Stimulated activated CD4-positive, alpha-beta T cell treated with anti-CD3 and anti-CD28 coated beads, Interleukin-15, amount 100 ng/mL, for 48 hours (primary cell): ENCODE measurements around the gene AQR.
"Not testable (repeated sequence)": the region's sequence is repeated elsewhere in the genome, so short reads cannot be mapped to it uniquely, and the experiment has no call there.

ENCODE experiments used
- DNase-seq, 2 donors: peaks; one replicate each; pipeline ENCODE4 v3.0.0-alpha.2; 2020; ENCODE audit warnings: low read depth in 2 of 2

AQR gene

DNA sequence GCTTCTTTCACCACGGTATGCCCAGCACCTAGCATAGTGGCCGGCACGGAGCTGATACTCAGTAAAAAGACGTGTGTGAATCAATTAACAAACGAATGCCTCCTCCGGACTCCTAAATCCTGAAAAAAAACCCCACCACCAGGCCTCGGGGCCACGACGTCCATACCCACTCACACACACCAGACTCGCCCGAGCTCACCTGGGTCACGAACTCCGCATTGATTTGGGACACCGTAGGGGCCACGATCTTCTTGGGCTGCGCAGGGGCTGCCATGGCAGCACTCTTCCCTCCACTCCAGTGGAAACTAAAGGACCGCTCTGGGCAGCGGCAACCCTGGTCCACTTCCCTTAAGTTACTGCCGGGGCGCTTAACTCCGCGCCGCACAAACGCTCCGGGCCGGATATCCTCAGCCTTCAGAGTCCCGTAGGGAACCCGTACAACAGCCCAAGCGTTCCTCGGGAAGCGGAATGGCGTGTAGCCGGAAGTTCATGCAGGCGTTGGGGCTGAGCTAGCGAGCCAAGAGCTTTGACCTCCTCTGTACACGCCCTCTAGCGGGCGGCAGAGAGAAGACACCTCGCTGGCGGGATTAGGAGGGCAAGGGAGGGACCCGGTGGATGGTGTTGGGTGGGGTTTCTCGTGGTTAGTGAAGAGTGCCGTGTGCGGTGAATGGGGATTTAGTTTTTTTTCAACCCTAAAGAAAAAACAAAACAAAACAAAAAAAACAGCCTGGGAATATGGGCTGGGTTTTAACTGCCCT is at the start of gene AQR:
Gene AQR, minus strand, starts transcription at position 403 of the 758 bp plus-strand sequence. Its CDS starts 129 bp downstream, at position 274.
- peak; percentile 87 to 91 for DNase-seq

DNA sequence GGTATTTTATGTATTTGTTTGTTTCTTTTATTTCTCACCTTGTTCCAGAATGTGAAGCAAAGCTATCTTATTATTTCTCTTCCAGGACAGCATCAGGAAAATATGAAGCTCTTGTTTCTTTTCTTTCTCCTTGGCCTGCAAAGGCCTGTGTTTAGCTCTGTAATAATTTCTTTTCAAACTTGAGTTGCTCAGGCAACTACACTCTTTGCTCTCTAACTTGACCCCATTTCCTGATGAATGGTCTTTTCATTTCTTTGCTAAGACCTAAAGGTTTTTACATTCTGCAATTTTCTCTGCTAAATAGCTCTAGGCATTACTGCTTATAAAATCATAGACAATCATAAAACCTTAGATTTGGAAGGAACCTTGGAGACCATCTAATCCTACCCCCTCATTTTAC is 44.7 kb upstream of the AQR start:
- DNase-seq, result no peak

DNA sequence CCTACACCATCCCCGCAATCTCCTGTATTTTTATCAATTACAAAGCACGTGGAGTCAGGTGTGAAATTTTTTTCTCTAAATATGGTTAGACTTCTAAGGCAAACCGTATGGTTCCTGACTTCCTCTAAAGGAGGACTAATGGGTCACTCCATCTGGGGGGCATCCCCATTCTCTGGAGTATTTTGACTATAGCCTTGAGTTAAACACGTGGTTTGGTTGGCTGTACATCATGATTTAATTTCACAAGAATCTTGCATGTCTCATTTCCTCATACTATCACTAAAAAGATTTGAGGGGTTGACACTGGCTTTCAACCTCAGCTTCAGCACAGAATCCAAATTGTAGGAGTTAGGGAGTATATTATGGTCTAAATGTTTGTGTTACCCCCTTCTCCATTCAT is 43.8 kb upstream of the AQR start:
- DNase-seq, result no peak

DNA sequence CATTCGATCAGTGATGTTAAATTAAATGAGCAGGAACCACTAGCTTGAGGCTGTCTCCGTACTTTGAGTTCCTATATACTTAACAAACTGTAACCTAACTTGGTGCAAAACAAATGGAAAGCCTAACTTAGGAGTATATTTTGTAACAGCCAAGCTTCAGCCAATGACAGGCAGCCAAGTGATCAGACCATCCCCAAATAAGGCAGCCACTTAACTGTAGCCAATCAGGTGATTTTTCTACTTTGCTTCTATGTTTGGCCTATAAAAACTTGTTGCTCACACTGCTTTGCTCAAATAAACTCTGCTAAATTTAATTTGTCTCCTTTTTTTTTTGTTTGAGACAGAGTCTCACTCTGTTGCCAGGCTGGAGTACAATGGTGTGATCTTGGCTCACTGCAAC is 37.9 kb upstream of the AQR start:
- no peak for DNase-seq

DNA sequence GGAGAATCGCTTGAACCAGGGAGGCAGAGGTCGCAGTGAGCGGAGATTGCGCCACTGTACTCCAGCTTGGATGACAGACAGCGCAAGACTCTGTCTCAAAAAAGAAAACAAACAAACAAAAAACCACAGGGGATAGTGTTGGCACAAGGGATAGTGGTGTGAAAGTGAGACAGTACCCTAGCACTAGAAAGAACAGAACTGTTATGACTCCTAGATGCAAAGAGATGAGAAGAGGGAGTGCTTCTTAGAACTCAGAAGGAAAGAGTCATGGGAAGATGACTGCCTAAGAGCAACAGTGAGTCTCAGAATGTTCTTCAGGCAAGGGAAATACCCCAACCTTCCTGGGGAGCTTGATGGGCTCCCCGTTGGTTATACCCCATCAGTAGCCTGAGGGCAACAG is 36.4 kb upstream of the AQR start:
- no peak for DNase-seq

DNA sequence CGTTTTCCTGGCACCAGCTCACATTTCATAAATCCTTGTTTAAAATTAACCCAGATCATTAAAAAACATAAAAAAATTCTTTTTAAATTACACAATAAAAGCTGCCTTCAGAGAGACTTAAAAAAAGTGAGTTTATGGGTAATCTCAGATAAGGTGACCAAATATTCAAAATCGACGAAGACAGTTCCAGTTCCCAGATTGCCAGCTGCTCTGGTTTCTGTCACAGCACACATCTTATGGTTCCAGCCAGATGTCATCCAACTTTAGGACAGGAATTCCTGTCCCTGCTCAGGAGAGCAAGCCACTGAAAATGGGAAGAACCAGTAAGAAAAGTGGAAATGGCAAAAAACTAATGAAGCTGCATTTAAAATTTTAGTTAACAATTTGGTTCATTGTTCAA is 34.4 kb upstream of the AQR start:
- DNase-seq, result no peak

DNA sequence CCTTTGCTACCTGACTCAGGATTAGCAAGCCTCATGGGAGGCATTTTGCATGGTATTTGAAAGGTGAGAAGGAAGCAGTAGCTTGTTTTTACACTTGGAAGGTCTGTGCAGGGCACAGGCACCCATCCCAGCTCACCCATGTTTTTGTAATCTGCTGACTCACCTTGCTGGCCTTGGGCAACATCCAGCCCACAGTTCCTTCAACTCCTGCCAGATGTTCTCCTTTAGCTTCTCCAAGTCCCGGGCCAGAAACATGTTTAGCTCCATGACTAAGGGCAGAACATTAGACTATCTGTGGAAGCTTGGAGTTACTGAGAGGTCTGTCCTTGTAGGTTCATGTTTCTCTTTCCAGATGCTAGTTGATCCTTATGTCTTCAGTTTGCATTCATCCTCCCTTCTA is 31.0 kb upstream of the AQR start:
- no peak for DNase-seq

DNA sequence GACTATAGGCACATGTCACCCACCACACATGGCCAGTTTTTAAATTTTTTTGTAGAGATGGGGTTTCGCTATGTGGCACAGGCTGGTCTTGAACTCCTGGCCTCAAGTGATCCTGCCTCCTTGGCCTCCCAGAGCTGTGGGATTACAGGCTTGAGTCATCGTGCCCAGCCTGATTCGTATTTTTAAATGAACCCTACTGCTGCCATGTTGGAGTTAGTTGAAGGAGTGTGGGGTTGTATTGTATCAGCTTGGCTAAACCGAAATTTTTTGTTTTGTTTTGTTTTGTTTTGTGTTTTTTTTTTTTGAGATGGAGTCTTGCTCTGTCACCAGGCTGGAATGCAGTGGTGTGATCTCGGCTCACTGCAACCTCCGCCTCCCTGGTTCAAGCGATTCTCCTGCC is 30.4 kb upstream of the AQR start:
- DNase-seq, result no peak

DNA sequence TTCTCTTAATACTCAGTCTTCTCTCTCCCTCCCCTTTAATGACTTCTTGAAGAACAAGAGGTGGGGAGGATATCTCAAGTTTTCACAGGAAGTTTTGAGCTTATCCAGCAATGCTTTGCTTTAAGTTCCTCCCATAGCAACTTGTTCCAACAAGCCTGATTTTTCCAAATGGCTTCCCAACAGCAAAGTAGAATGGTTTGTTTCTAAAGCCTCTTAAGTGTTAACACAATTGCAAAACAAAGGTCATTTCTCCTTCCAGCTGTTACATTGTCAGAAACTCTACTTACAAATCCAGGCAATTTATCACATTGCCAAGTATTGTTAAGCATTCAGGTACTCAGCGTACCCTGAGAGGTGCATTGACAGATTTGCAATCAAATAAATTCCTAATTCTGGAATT is 25.4 kb upstream of the AQR start:
- no peak for DNase-seq

DNA sequence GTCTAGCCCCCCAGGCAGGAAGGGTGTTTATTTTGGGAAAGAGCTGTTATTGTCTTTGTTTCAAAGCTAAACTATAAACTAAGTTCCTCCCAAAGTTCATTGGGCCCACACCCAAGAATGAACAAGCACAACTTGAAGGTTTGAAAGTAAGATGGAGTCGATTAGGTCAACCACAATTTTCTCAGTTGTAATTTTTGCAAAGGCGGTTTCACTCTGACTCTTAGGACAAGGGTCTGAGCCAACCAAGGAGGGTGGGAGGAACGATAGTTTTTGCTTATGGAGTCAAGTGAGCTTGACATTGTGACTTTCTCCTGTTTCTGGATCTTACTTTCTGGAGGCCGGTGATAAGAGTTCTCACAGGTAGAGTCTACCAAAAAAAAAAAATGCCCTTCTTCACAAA is 24.3 kb upstream of the AQR start:
- peak in 1 of 2 donors; percentile 30 for DNase-seq

DNA sequence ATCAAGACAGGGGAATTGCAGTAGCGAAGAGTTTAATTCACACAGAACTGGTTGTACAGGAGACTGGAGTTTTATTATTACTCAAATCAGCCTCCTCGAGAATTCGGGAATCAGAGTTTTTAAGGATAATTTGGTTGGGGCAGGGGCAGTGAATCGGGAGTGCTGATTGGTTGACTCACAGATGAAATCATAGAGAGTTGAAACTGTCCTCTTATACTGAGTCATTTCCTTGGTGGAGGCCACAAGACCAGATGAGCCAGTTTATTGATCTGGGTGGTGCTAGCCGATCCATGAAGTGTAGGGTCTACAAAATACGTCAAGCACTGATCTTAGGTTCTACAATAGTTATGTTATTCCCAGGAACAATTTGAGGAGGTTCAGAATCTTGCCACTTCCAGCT is 23.9 kb upstream of the AQR start:
- DNase-seq, result no peak

DNA sequence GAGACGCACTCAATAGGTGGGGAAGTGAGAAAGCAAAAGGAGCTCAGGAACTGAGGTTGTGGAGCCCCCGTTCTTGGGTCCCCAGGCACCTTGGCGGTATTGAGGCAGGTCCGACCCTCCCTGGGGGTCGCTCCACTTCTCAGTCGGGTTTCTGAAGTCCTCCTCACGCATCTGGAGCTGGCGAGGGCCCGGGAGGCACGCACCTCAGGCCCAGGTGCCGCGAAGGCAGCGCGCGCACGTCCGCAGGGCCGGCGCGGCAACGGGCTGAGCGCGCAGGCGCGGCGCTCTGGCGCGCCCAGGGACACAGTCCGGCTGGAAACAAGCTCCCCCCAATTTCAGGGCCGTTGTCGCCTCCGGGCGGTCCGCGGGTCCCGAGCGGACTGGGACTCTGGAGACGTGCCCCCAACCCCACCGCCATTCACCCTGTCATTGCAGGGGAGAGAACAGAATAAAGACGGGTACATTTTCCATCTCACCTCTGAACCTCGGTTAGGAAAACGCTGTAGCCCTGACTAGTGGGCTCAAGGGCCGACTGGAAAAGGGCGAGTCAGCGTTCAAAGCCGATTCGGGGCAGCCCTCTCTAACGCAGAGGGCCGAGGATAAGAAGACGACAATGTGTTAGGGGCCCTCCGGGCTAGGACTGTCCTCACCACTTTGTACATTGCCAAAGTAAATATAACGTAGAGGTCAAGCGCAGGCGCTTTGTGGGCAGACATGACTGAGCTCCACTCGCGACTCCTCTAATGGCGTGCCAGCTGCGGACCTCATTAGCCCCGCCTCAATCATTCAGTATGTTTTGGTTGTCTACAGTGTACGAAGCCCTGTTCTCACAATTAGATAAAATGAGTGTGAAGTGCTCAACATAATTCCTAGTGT is 18.7 kb upstream of the AQR start, which contains the start of gene ZNF770:
Gene ZNF770, minus strand, starts transcription at position 261 of the 876 bp plus-strand sequence. CDS start 4,853 bp downstream, outside the sequence.
- peak; percentile 66 to 77 for DNase-seq

DNA sequence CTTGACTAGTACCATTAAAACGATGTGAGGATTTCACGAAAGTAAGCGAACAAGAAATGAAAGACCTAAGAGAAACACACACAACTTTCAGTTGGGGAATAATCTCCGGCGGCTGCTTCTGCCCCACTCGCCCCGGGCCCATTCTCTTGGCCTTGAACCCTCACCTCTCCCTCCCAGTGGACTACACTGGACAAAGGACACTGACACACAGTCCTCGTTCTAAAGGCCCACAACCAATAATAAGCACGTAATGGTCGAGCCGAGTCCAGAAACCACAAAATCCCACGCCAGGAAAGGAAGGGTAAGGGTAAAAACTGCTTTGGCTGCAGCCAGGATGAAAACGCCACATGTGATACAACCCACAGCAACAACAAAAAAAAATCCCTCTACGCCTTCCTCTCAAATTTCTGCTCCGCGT is 18.1 kb upstream of the AQR start:
- DNase-seq, result no peak

DNA sequence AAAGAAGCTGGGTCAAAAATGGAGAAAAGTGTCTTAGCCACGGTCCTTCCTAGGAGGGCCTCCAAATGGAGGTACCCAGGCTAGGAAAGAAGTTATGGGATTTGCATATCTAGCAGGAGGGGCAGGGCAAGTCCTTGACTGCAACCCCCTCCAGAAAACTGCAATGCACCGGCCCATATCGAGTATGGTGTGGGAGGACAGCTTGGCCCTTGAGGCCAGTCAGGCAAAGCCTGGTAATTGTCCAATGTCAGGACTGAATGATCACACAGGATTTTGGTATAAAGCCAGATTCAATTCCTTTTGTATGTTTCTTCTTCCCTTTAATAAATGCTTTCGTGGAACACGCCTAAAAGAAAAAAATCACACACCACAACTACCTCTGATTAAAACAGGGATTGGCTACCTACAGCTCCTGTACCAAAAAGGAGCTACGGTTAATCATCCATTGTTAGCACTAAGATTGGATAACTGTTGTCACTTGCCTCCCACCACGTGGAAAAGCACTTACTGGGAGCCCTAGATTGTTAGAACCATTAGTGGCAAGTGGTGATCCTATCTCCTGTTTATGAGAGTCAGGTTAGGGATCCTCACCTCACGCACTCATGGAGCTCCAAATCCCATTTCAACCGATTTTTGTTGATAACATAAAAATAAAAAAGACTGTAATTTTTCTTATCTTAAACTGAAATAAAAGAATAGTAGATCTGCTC is 17.4 kb upstream of the AQR start:
- no peak for DNase-seq

DNA sequence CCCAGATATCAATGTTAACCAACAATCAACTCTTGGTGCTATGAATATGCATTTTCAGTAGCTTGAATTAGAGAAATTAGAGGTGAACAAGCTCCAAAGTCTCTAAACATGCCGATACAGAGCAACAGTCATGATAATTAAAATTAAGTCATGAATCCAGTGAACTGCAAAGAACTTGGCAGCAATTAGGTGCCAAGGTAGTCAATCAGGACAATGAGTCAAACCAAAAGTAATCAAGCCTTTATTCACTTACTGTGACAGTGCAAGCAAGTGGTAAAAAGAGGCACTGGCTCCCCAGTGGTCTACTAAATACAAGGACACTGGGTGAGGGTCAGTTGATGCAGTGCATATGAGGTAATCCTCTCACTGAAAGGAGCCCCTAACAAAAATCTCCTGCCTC is 16.8 kb upstream of the AQR start:
- no peak for DNase-seq

DNA sequence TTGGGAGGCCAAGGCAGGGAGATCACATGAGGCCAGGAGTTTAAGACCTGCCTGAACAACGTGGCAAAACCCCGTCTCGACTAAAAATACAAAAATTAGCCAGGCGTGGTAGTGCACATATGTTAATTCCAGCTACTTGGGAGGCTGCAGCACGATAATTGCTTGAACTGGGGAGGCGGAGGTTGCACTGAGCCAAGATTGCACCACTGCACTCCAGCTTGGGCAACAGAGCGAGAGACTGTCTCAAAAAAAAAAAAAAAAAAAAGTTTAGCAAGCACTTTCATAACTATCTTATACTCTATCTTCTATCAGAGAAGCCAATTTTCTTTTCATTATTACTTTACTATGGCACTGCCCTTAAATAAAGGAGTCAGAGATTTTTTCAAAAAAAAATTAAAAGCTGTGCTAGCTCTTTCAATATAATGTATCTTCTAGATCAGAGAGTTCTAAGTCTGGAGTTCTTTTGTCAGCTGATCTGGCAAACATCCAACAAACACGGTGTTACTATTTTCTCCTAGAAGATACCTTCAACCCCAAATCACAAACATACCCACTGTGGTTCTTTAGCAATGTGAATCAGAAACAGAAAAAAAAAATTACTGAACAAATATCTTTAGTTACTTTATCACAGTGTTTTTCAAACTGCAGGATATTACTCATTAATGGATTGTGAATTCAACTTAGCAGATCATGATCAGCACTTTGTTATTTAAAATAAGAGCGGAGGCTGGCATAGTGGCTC is 15.5 kb upstream of the AQR start:
- DNase-seq, result no peak

DNA sequence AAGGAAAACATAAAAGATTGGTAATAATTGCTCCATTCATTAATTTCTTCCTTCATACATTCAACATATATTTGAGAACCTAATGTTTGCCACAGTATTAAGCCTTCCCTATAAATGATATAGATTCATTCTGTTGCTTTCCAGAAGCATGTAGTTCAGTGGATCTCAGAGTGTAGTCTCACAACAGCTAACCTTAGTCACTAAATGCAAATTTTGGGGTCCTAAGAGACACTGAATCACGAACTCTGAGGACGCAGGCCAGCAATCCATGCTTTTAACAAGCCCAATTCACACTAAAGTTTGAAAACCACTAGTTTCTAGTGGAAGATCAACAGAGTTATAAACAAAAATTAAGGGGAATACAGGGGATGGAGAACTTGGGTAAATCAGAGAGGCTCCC is 7.2 kb upstream of the AQR start:
- DNase-seq, result no peak

DNA sequence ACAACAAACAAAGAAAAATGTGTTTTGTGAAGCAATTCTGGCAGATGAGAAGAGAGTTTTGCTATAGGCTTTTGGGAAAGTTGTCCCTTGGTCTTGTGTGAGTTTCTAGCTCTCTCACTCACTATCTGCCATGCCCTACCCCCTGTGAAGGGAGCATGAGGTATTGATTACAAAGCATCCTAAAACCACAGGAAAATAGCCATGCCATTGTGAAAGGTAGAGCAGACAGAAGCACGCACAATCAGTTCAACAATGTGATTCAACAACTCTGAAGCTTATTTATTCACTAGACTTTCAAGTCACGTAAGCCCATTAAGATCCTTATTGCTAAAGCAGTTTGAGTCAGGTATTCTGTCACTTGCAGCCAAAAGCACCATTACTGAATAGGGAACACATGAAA is 6.5 kb upstream of the AQR start:
- DNase-seq, result no peak

DNA sequence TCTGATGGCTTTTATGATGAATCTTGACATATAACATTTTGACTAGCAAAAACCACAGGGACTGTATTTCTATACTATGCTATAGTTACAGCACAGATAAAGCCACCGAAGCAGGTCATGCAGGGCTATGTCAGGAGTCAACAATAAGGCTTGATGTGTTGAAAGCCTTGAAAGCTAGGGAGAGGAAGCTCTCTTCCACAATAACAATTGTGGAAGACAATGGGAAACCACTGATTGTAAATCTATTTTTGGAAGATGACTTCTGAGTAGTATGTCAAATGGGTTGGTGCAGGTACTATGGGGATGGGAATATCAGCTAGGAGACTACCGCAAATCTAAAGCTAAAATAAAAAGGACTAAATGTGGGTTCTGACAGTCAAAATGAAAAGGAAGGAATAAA is 4.0 kb upstream of the AQR start:
- DNase-seq, result no peak

DNA sequence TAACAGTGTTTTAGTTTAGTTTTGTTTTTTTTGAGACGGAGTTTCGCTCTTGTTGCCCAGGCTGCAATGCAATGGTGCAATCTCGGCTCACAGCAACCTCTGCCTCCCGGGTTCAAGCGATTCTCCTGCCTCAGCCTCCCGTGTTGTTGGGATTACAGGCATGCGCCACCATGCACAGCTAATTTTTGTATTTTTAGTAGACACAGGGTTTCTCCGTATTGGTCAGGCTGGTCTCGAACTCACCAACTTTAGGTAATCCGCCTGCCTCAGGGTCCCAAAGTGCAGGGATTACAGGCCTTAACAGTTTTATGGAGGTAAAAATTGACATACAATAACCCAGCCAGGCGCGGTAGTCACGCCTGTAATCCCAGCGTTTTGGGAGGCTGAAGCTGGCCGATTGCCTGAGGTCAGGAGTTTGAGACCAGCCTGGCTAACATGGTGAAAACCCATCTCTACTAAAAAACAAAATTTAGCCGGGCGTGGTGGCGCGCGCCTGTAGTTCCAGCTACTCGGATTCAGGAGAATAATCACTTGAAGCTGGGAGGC is 629 bp upstream of the AQR start:
- not testable (repeated sequence) for DNase-seq

DNA sequence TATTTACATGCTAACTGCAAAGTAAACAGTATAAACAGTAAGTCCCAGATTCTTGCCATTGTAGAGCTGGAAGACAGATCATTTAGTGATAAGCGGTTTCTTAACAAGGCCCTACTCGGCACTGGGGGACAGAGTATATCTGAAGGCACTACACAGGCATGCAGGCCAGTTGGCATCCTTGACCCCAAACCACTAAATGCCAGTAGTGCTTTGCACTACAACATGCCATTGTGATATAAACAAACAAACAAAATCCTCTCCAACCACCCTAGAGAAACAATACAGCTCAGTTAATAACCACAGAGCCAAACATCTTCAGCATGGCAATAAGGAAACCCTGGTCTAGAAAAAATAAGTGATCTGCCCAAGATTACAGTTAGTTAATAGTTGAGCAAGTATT is 5.3 kb downstream of the AQR start:
- DNase-seq, result no peak
